IPS-20b (cell line): Measurements from ENCODE around the gene SCAMP3.
A peak's percentile ranks its signal among the peaks of the same experiment; 100 is the strongest.
"Not testable (repeated sequence)": the region's sequence is repeated elsewhere in the genome, so short reads cannot be mapped to it uniquely, and the experiment has no call there.

Experiments
- H3K27ac ChIP-seq: one replicate; pipeline ENCODE4 v1.5.1; 2013; ENCODE audit warnings: low read length
- H3K27me3 ChIP-seq: 2 replicates; pipeline ENCODE4 v1.6.1; 2013; ENCODE audit warnings: mild to moderate bottlenecking, low read length, inconsistent platforms; ENCODE audit not compliant: insufficient read depth
- H3K36me3 ChIP-seq: 2 replicates; pipeline ENCODE4 v1.6.1; 2013; ENCODE audit warnings: low read depth, mild to moderate bottlenecking, inconsistent platforms, low read length, moderate library complexity; ENCODE audit not compliant: insufficient read depth
- H3K4me1 ChIP-seq: 2 replicates; pipeline ENCODE4 v1.6.1; 2013; ENCODE audit warnings: mild to moderate bottlenecking, control low read depth, inconsistent platforms, low read length, moderate library complexity; ENCODE audit not compliant: insufficient read depth
- H3K4me3 ChIP-seq: 2 replicates; pipeline ENCODE4 v1.5.1; 2013; ENCODE audit warnings: mild to moderate bottlenecking, low read length, inconsistent platforms
- H3K9ac ChIP-seq: 2 replicates; pipeline ENCODE4 v1.6.1; 2013; ENCODE audit warnings: low read depth, mild to moderate bottlenecking, inconsistent platforms, low read length, moderate library complexity
- H3K9me3 ChIP-seq: 2 replicates; pipeline ENCODE4 v1.6.1; 2013; ENCODE audit warnings: mild to moderate bottlenecking, low read depth, low read length, inconsistent platforms; ENCODE audit not compliant: insufficient read depth

The SCAMP3 gene

DNA sequence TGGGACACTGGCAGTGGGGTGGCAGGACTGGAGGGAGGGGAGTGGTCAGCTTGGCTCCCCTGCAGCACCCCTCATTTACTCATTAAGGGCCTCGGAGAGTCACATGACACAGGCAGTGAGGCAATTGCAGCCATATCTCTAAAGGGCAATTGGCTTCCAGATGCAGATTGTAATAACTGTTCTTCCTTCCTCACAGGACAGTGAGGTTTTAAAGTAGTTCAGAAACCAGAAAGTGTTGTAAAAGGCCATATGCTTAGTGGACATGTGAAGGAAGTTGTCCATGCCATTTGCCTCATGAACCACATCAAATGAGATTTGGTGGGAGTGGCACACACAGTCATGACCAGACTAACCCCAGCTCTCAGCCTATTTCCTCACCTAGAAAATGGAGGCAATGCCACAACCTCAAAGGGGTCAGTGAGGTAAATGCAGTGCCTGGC lies 42.5 kb downstream of the SCAMP3 start:
- Histone ChIP-seq H3K9ac (no peak overlapping the region), H3K27ac (no peak overlapping the region), H3K4me1 (no peaks in the 10 kb centered on the region; the same call in none of the 2 replicates), H3K4me3 (0 out of 2 replicates have a peak overlapping the region, but pooled peaks have one; percentile 6), H3K9me3 (no peaks in the 10 kb centered on the region), H3K36me3 (peaks cover 6% of the 10 kb centered on the region; the same call in 1 of the 2 replicates), H3K27me3 (no peaks in the 10 kb centered on the region)

DNA sequence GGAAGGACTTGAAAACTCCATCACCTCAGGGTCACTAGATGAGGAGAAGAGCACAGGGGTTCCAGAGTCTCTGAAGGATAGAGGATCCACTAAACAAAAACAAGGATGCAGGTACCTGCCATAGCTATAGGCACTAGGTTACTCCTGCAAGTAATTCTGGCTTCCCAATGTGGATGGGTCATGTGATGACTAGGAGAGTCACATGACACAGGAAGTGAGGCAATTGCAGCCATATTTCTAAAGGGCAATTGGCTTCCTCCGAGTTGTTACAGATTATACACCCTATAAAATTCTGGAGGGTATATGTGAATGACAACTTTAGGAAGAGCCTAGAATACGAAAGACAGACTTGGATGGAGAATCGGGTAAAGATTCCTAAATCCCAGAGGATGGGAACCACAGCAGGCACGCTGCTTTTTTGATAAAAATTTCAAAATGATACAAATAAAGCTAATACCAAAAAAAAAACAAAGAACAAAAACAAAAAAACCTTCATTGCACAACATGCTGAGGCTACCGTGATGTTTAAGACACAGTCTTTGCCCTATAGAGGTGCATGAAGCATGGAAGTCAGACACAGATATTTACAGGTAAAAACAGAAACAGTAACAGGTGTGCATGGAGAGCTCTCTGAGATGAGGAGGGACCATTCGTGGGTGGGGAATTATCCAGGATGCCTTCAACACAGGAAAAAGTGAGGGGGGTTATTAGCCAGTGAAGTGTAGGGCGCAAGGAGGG lies 43.1 kb downstream of the SCAMP3 start:
- H3K9ac ChIP-seq: no peak overlapping the region
- 0 out of 2 replicates have a peak overlapping the region, but pooled peaks have one; percentile 6 for H3K4me3 ChIP-seq

DNA sequence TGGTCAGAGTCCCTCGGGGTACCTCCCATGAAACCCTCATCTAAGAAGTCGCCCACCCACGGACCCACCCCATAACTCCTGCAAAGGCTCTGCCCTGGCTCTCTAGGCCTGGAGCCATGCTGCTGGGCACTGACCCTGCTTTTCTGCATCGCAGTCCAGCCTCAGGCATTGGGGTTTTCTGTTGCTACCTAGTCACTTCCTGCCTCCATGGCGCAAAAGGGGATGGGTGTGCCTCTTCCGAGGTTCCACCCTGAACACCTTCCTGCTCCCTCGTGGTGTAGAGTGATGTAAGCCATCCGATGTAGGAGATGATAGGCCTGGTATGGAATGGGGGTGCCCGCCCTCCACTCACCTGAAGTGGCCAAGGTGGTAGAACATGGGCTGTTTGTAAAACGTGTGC lies 47.5 kb downstream of the SCAMP3 start:
- H3K9ac ChIP-seq, H3K4me3 ChIP-seq, H3K4me1 ChIP-seq, H3K9me3 ChIP-seq, H3K36me3 ChIP-seq, H3K27ac ChIP-seq, H3K27me3 ChIP-seq: not testable (repeated sequence)

More for the DNA sequence above, 43.1 kb downstream of the SCAMP3 start:
- Histone ChIP-seq H3K27ac (no peak overlapping the region), H3K4me1 (no peaks in the 10 kb centered on the region; the same call in none of the 2 replicates), H3K36me3 (peaks cover 4% of the 10 kb centered on the region; the same call in 1 of the 2 replicates), H3K9me3 (no peaks in the 10 kb centered on the region), H3K27me3 (no peaks in the 10 kb centered on the region)

DNA sequence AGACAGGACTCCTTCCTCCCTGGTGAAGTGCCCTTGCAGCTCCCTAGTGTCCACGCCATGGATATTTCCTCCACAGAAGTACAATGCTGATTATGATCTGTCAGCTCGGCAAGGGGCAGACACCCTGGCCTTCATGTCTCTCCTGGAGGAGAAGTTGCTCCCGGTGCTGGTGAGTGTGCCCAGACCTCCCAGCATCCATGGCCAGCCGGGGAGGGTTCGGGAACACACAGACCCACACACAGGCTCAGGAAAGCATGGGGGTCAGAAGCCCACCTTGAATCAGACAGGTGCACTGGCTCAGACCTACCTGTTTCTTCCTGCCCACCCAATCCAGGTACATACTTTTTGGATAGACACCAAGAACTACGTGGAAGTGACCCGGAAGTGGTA lies 50.1 kb downstream of the SCAMP3 start:
- peaks cover 14% of the 10 kb centered on the region; the same call in 1 of the 2 replicates for H3K4me1 ChIP-seq
- not testable (repeated sequence) for H3K27me3 ChIP-seq, H3K9ac ChIP-seq, H3K9me3 ChIP-seq, H3K4me3 ChIP-seq, H3K36me3 ChIP-seq, H3K27ac ChIP-seq

DNA sequence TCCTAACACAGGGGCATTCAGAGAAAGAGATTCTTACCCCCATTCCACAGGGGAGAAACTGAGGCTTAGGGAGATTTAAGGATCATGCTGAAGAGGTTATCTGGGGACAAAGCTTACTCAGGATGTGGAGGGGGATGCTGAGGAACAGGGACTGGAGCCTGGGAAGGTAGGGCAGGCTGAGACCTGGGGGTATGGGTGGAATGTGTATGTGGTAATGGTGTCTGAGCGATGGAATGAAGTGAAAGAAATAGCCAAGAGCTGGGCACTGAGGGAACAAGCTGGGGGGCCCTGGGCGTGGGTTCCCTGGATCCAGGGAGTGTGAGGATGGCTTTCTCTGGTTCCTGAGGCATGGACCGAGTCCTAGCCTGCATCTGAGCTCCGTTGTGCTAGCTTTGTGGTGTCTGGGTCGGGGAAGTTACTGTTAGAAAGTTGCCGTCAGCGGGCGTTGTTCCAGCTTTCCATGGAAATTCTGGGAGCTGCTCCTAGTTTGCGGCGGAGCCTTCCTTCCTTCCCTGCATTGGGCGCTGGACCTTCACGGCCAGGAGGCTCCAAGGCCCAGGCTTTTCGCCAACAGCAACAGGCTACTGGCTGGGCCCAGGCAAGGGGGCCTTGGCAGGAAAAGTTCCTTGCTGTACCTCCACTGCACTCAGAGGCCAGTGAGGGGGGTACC lies 50.6 kb downstream of the SCAMP3 start:
- H3K4me1 ChIP-seq: peaks cover 16% of the 10 kb centered on the region; the same call in 1 of the 2 replicates
- not testable (repeated sequence) for H3K27ac ChIP-seq, H3K36me3 ChIP-seq, H3K27me3 ChIP-seq, H3K9me3 ChIP-seq, H3K4me3 ChIP-seq, H3K9ac ChIP-seq

DNA sequence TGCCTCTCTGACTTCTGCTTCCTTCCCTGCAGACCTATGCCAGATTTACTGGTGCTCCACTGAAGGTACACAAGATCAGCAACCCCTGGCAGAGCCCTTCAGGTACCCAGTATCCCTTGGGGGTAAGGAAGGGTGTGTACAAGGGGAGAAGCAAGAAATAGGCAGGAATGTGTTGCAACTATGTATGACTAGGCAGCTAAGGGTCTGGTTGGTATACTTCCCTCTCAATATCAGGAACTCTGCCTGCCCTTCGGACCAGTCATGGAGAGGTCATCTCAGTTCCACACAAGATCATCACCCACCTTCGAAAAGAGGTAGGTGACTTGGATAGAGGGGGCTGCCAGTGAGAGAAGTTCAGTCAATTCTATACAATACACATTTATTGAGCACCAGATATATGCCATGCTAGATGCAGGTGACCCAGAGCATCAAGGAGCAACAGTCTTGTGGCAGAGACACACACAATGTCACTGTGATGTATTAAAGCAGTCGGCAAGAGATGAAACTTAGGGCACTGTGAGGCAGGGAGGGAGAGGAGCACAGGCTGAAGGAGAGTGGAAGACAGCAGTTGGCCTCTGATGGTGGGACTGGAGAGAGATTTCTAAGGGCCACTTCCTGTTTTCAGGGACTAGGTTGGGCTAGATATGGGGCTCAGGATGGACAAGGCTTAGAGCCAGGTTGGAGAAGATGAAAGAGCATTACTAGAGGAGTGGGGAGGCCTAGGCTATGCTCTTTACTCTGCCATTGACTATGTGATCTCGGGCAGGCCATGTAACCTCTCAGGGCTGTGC lies 51.7 kb downstream of the SCAMP3 start:
- Histone ChIP-seq H3K9ac (no peak overlapping the region), H3K4me1 (peaks cover 16% of the 10 kb centered on the region; the same call in 1 of the 2 replicates), H3K36me3 (no peaks in the 10 kb centered on the region), H3K27ac (no peak overlapping the region), H3K27me3 (no peaks in the 10 kb centered on the region; the same call in 1 of the 2 replicates), H3K4me3 (no peak overlapping the region), H3K9me3 (no peaks in the 10 kb centered on the region)

DNA sequence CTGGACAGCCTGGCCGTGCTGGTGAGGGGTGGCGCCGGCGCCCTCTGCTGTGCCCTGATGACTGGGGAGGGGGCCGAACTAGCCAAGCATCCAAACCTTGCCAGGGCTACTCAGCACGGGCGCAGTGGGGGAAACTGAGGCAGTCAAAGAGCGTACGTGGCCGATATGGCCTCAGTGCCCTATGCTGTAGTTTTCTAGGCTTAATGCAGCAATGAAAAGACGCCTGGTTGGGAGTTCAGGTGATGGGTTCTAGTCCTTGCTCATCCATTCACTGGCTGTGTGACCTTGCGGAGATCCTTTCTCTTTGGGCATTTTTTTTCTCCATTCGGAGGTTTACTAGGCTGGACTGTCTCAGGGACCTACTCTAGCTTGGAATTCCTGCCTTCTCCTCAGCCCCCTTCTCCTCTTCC lies 52.8 kb downstream of the SCAMP3 start:
- Histone ChIP-seq H3K9me3 (no peaks in the 10 kb centered on the region), H3K36me3 (peaks cover 5% of the 10 kb centered on the region; the same call in 1 of the 2 replicates), H3K27ac (peak overlapping the region; percentile 69), H3K9ac (peak overlapping the region; percentile 96), H3K4me1 (peaks cover 16% of the 10 kb centered on the region; the same call in 1 of the 2 replicates), H3K4me3 (peak overlapping the region; percentile 97), H3K27me3 (no peaks in the 10 kb centered on the region; the same call in 1 of the 2 replicates)

DNA sequence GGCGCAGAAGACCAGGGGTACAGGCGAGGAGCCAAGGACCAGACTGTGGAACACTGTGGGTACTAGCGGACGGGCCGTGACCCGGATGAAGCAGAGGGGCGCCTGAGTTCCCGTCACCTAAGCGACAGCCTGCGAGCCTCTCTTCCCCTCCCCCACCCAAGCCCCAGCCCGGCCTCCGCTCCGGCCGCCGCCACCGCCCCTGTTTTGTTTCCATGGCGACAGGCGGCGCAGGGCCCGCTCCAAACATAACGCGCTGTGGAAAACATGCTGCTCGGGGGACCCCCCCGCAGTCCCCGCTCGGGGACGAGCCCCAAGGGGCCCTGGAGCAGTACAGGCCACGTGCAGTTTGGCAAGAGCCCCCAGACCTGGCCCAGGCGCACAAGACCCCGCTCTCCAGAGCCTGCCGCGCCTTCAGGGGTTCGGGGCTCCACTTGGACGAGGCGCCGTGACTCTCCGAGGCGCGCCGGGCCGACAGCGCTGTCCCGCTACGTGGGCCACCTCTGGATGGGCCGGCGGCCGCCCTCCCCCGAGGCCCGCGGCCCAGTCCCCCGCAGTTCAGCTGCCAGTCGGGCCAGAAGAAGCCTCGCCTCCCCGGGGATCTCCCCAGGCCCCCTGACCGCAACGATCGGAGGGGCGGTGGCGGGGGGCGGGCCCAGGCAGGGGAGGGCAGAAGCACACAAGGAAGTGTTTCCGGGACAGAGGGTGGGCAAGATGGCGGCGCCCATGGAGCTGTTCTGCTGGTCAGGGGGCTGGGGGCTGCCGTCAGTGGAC lies 53.4 kb downstream of the SCAMP3 start, which contains the start of gene MTX1:
TSS of gene MTX1 (plus strand) at position 155 of the 771 bp plus-strand sequence. CDS start at position 265, 110 bp downstream.
- Histone ChIP-seq H3K4me3 (peak within 1 kb of the TSS; percentile 97), H3K27ac (peak within 1 kb of the TSS; percentile 69), H3K9ac (peak within 1 kb of the TSS; percentile 96), H3K4me1 (peaks cover 16% of the 10 kb centered on the region; the same call in 1 of the 2 replicates), H3K9me3 (no peaks in the 10 kb centered on the region), H3K27me3 (no peaks in the 10 kb centered on the region; the same call in 1 of the 2 replicates), H3K36me3 (peaks cover 10% of the 10 kb centered on the region; the same call in 1 of the 2 replicates)

DNA sequence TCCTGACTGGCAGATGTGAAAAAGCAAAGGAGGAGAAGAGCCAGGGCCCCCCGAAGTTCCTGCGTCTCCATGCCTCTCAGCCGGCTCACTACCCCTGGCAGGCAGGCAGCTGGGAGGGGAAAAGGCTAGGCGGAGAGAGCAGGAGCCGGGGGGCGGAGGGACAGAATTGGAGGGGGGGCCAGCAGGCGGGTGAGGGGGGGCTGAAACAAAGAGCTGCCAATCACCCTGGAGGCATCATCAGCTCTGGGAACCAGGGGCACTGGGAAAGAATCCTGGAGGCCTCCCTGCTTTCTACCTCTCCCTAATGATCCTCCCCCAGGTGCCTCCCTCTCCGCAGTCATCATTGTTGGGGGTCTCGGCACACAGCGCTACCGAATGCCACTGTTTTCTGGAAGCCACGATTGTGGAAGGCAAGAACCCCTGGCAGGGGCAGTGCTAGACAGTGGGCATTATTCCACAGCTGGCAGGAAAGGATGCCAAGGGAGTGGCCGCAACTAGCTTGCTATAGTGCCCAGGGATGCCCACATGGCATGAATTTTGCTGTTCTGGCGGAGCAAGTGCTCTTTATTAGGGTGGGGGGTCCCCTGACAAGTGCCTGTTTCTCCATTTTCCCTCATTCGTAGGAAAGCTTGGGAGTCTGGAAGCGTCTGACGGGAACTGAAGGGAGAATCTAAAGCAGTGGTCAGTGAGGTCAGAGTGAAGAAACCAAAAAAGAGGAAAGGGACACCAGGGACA lies 54.2 kb downstream of the SCAMP3 start, which contains the start of gene THBS3:
TSS of gene THBS3 (minus strand) at position 92 of the 735 bp plus-strand sequence. CDS start at position 71, 21 bp downstream.
- Histone ChIP-seq H3K4me3 (peak within 1 kb of the TSS; percentile 97), H3K4me1 (peaks cover 16% of the 10 kb centered on the region; the same call in 1 of the 2 replicates), H3K9ac (peak within 1 kb of the TSS; percentile 96), H3K9me3 (no peaks in the 10 kb centered on the region), H3K27ac (peak within 1 kb of the TSS; percentile 69), H3K36me3 (peaks cover 16% of the 10 kb centered on the region), H3K27me3 (no peaks in the 10 kb centered on the region; the same call in 1 of the 2 replicates)
